ENCODE results near the gene HOXC10.

HOXC10 gene

GRCh38 chr12:53939141-53940108 is 45.5 kb upstream of the HOXC10 start:
- no peak overlapping the region for H3K4me3 ChIP-seq (replicated peaks; ENCODE audit: low read depth, low read length)
- TF ChIP-seq CTCF (IDR thresholded peaks at IDR 0.05; ENCODE audit: low read depth, low read length, missing control alignments): no peak
- no peak for DNase-seq (ENCODE audit: extremely low read depth, low read depth)

- DNase-seq (ENCODE audit: extremely low read depth, low read depth): no peak
- no peak for TF ChIP-seq CTCF (IDR thresholded peaks at IDR 0.05; ENCODE audit: low read depth, low read length, missing control alignments)
- H3K4me3 ChIP-seq (replicated peaks; ENCODE audit: low read depth, low read length): no peak overlapping the region
These were observed 44.4 kb upstream of the HOXC10 start for GRCh38 chr12:53940443-53941014.

GRCh38 chr12:53941187-53941586 is 43.8 kb upstream of the HOXC10 start:
- H3K4me3 ChIP-seq (replicated peaks; ENCODE audit: low read depth, low read length): no peak overlapping the region
- no peak for DNase-seq (ENCODE audit: extremely low read depth, low read depth)
- no peak for TF ChIP-seq CTCF (IDR thresholded peaks at IDR 0.05; ENCODE audit: low read depth, low read length, missing control alignments)

GRCh38 chr12:53941750-53942149 is 43.2 kb upstream of the HOXC10 start:
- DNase-seq (ENCODE audit: extremely low read depth, low read depth): no peak
- no peak overlapping the region for H3K4me3 ChIP-seq (replicated peaks; ENCODE audit: low read depth, low read length)

GRCh38 chr12:53942467-53942997 is 42.4 kb upstream of the HOXC10 start:
- no peak for TF ChIP-seq CTCF (IDR thresholded peaks at IDR 0.05; ENCODE audit: low read depth, low read length, missing control alignments)
- no peak overlapping the region for H3K4me3 ChIP-seq (replicated peaks; ENCODE audit: low read depth, low read length)
- DNase-seq (ENCODE audit: extremely low read depth, low read depth): no peak

More at GRCh38 chr12:53941750-53942149, 43.2 kb upstream of the HOXC10 start:
- TF ChIP-seq CTCF (IDR thresholded peaks at IDR 0.05; ENCODE audit: low read depth, low read length, missing control alignments): no peak

GRCh38 chr12:53944209-53944608 is 40.7 kb upstream of the HOXC10 start:
- no peak for DNase-seq (ENCODE audit: extremely low read depth, low read depth)
- no peak for TF ChIP-seq CTCF (IDR thresholded peaks at IDR 0.05; ENCODE audit: low read depth, low read length, missing control alignments)
- no peak overlapping the region for H3K4me3 ChIP-seq (replicated peaks; ENCODE audit: low read depth, low read length)
